GM21367 (cell line): ENCODE measurements around the gene AGO3.

ENCODE experiments used
- ATAC-seq: cut with Tn5 transposase; IDR thresholded peaks from one replicate; pipeline ENCODE4 v1.9.1; 2021; ENCODE audit not compliant: unreplicated experiment

The AGO3 gene

GRCh38 chr1:36094621-36095061, 163.7 kb downstream of the AGO3 start:
- ATAC-seq: no peak

- no peak for ATAC-seq
These were observed 165.0 kb downstream of the AGO3 start for GRCh38 chr1:36095760-36096405.

GRCh38 chr1:36096500-36097432, 165.9 kb downstream of the AGO3 start:
- no peak for ATAC-seq

GRCh38 chr1:36097693-36098585, 167.0 kb downstream of the AGO3 start:
- no peak for ATAC-seq

- ATAC-seq: no peak
These were observed 167.9 kb downstream of the AGO3 start for GRCh38 chr1:36098650-36099365.

GRCh38 chr1:36099681-36100341, 168.9 kb downstream of the AGO3 start:
- ATAC-seq: no peak

- ATAC-seq: no peak
These were observed 169.5 kb downstream of the AGO3 start for GRCh38 chr1:36100376-36100775.

GRCh38 chr1:36101546-36101945, 170.6 kb downstream of the AGO3 start:
- ATAC-seq: no peak

GRCh38 chr1:36106269-36106668, 175.4 kb downstream of the AGO3 start:
- no peak for ATAC-seq

- ATAC-seq: no peak
These were observed 176.5 kb downstream of the AGO3 start for GRCh38 chr1:36107394-36107793.

GRCh38 chr1:36108314-36108713, 177.4 kb downstream of the AGO3 start:
- ATAC-seq: no peak

- ATAC-seq: no peak
These were observed 178.3 kb downstream of the AGO3 start for GRCh38 chr1:36109041-36109679.

- ATAC-seq: no peak
These were observed 180.2 kb downstream of the AGO3 start for GRCh38 chr1:36111151-36111550.

- no peak for ATAC-seq
These were observed 181.9 kb downstream of the AGO3 start for GRCh38 chr1:36112823-36113222.

- no peak for ATAC-seq
These were observed 183.5 kb downstream of the AGO3 start for GRCh38 chr1:36114371-36114770.

- no peak for ATAC-seq
These were observed 184.3 kb downstream of the AGO3 start for GRCh38 chr1:36115200-36115669.

GRCh38 chr1:36115931-36116330, 185.0 kb downstream of the AGO3 start:
- ATAC-seq: no peak

- no peak for ATAC-seq
These were observed 186.0 kb downstream of the AGO3 start for GRCh38 chr1:36116901-36117300.

GRCh38 chr1:36118447-36119204, 187.7 kb downstream of the AGO3 start:
- no peak for ATAC-seq
